Hematopoietic multipotent progenitor cell treated with erythropoietin and hydrocortisone succinate and interleukin-3 and kit ligand, for 8 days (in vitro differentiated cells): ENCODE data around the gene PGA4.
"Not testable (repeated sequence)": the region's sequence is repeated elsewhere in the genome, so short reads cannot be mapped to it uniquely, and the experiment has no call there.

Experiments
- DNase-seq: peaks from one replicate; pipeline ENCODE4 v3.0.0-alpha.2; 2015

PGA4 gene

GRCh38 chr11:61222047-61222446, at the start of gene PGA4:
Gene PGA4, plus strand, starts transcription at chr11:61222347. Its CDS starts 54 bp downstream, at chr11:61222401.
- DNase-seq = not testable (repeated sequence)

GRCh38 chr11:61172356-61172755, 49.8 kb upstream of the PGA4 start:
- no peak for DNase-seq

GRCh38 chr11:61172888-61173287, 49.3 kb upstream of the PGA4 start:
- DNase-seq = no peak

- DNase-seq = no peak
These were observed 48.7 kb upstream of the PGA4 start for GRCh38 chr11:61173456-61173855.

- peak; percentile 81 for DNase-seq
These were observed 47.9 kb upstream of the PGA4 start for GRCh38 chr11:61174273-61174672.

- DNase-seq = no peak
These were observed 47.2 kb upstream of the PGA4 start for GRCh38 chr11:61174949-61175348.

- no peak for DNase-seq
These were observed 45.7 kb upstream of the PGA4 start for GRCh38 chr11:61176446-61176845.

- DNase-seq = not testable (repeated sequence)
These were observed 41.9 kb upstream of the PGA4 start for GRCh38 chr11:61180205-61180604.

GRCh38 chr11:61181489-61181888, 40.7 kb upstream of the PGA4 start:
- DNase-seq = no peak

GRCh38 chr11:61183645-61184044, 38.5 kb upstream of the PGA4 start:
- DNase-seq = no peak

GRCh38 chr11:61186504-61186903, 35.6 kb upstream of the PGA4 start:
- DNase-seq = no peak

GRCh38 chr11:61187505-61188130, 34.5 kb upstream of the PGA4 start:
- peak; percentile 83 for DNase-seq

- no peak for DNase-seq
These were observed 32.2 kb upstream of the PGA4 start for GRCh38 chr11:61189933-61190332.

GRCh38 chr11:61193596-61193995, 28.6 kb upstream of the PGA4 start:
- DNase-seq = no peak

GRCh38 chr11:61194169-61194671, 27.9 kb upstream of the PGA4 start:
- no peak for DNase-seq

- DNase-seq = no peak
These were observed 27.0 kb upstream of the PGA4 start for GRCh38 chr11:61194981-61195695.

- DNase-seq = no peak
These were observed 26.4 kb upstream of the PGA4 start for GRCh38 chr11:61195719-61196118.

GRCh38 chr11:61198361-61198760, 23.8 kb upstream of the PGA4 start:
- no peak for DNase-seq

- no peak for DNase-seq
These were observed 23.1 kb upstream of the PGA4 start for GRCh38 chr11:61198948-61199523.

GRCh38 chr11:61201476-61201875, 20.7 kb upstream of the PGA4 start:
- no peak for DNase-seq

GRCh38 chr11:61202950-61203746, 19.0 kb upstream of the PGA4 start, which contains the start of gene PGA3:
Gene PGA3, plus strand, starts transcription at chr11:61203515. Its CDS starts 50 bp downstream, at chr11:61203565.
- not testable (repeated sequence) for DNase-seq

GRCh38 chr11:61203873-61204272, 18.3 kb upstream of the PGA4 start:
- DNase-seq = not testable (repeated sequence)

- not testable (repeated sequence) for DNase-seq
These were observed 17.6 kb upstream of the PGA4 start for GRCh38 chr11:61204502-61205059.
